ENCODE results near the gene WASF2.

Gene WASF2

GRCh38 chr1:27358928-27359313 is 131.0 kb downstream of the WASF2 start:
- H3K9ac ChIP-seq (ENCODE audit: low read depth, low read length) = no peak overlapping the region
- H2AFZ ChIP-seq (ENCODE audit: low read depth, low read length) = no peak overlapping the region
- ATAC-seq (ENCODE audit: insufficient read depth, low read depth) = no peak
- H3K9me3 ChIP-seq (ENCODE audit: insufficient read depth, low read length, severe bottlenecking) = no peaks in the 10 kb centered on the region
- H3K4me1 ChIP-seq (ENCODE audit: insufficient read depth, low read length) = peaks cover 14% of the 10 kb centered on the region
- no peak overlapping the region for H3K27ac ChIP-seq (ENCODE audit: low read length)
- H4K20me1 ChIP-seq (ENCODE audit: insufficient read depth, low read length) = no peaks in the 10 kb centered on the region
- TF ChIP-seq CTCF (IDR thresholded peaks at IDR 0.05; ENCODE audit: borderline replicate concordance, extremely low read depth, low read length, poor library complexity, severe bottlenecking) (no peak), EZH2 (IDR thresholded peaks at IDR 0.05; ENCODE audit: borderline replicate concordance, low read depth, low read length, severe bottlenecking) (no peak)
- no peak overlapping the region for H3K4me3 ChIP-seq (ENCODE audit: low read depth in 1 of 2, low read length in 2 of 2)
- no peaks in the 10 kb centered on the region for H3K27me3 ChIP-seq (ENCODE audit: insufficient read depth, low read length, poor library complexity)
- H3K79me2 ChIP-seq (ENCODE audit: insufficient read depth, low read length) = no peaks in the 10 kb centered on the region
- H3K36me3 ChIP-seq (ENCODE audit: insufficient read depth, low read length) = no peaks in the 10 kb centered on the region
- no peak for DNase-seq
- no peak overlapping the region for H3K4me2 ChIP-seq (ENCODE audit: insufficient read depth, low read length)

- DNase-seq (no peak), ATAC-seq (ENCODE audit: insufficient read depth, low read depth) (no peak)
- Histone ChIP-seq H3K79me2 (ENCODE audit: insufficient read depth, low read length) (no peaks in the 10 kb centered on the region), H3K9ac (ENCODE audit: low read depth, low read length) (no peak overlapping the region; the same call in 1 of the 2 replicates), H3K4me3 (ENCODE audit: low read depth in 1 of 2, low read length in 2 of 2) (no peak overlapping the region), H3K27ac (ENCODE audit: low read length) (no peak overlapping the region), H4K20me1 (ENCODE audit: insufficient read depth, low read length) (no peaks in the 10 kb centered on the region), H3K9me3 (ENCODE audit: insufficient read depth, low read length, severe bottlenecking) (no peaks in the 10 kb centered on the region), H2AFZ (ENCODE audit: low read depth, low read length) (no peak overlapping the region), H3K4me2 (ENCODE audit: insufficient read depth, low read length) (peak overlapping the region; percentile 60), H3K27me3 (ENCODE audit: insufficient read depth, low read length, poor library complexity) (no peaks in the 10 kb centered on the region), H3K36me3 (ENCODE audit: insufficient read depth, low read length) (no peaks in the 10 kb centered on the region), H3K4me1 (ENCODE audit: insufficient read depth, low read length) (peaks cover 14% of the 10 kb centered on the region)
- TF ChIP-seq CTCF (IDR thresholded peaks at IDR 0.05; ENCODE audit: borderline replicate concordance, extremely low read depth, low read length, poor library complexity, severe bottlenecking) = no peak
- no peak for TF ChIP-seq EZH2 (IDR thresholded peaks at IDR 0.05; ENCODE audit: borderline replicate concordance, low read depth, low read length, severe bottlenecking)
Measured at GRCh38 chr1:27358038-27358927, 131.7 kb downstream of the WASF2 start.

- H3K4me1 ChIP-seq (ENCODE audit: insufficient read depth, low read length) = peaks cover 14% of the 10 kb centered on the region
- peak overlapping the region in 1 of 2 experiments; percentile 43; a peak in 2 of 4 replicates for H3K4me3 ChIP-seq (ENCODE audit: low read depth in 1 of 2, low read length in 2 of 2)
- ATAC-seq (ENCODE audit: insufficient read depth, low read depth) (peak; percentile 87), DNase-seq (peak; percentile 85)
- no peaks in the 10 kb centered on the region for H3K36me3 ChIP-seq (ENCODE audit: insufficient read depth, low read length)
- no peaks in the 10 kb centered on the region for H3K27me3 ChIP-seq (ENCODE audit: insufficient read depth, low read length, poor library complexity)
- peak overlapping the region; percentile 46 for H3K9ac ChIP-seq (ENCODE audit: low read depth, low read length)
- H4K20me1 ChIP-seq (ENCODE audit: insufficient read depth, low read length) = no peaks in the 10 kb centered on the region
- H3K4me2 ChIP-seq (ENCODE audit: insufficient read depth, low read length) = peak overlapping the region; percentile 60
- TF ChIP-seq EZH2 (IDR thresholded peaks at IDR 0.05; ENCODE audit: borderline replicate concordance, low read depth, low read length, severe bottlenecking) (no peak), CTCF (IDR thresholded peaks at IDR 0.05; ENCODE audit: borderline replicate concordance, extremely low read depth, low read length, poor library complexity, severe bottlenecking) (peak; percentile 95)
- no peaks in the 10 kb centered on the region for H3K79me2 ChIP-seq (ENCODE audit: insufficient read depth, low read length)
- H2AFZ ChIP-seq (ENCODE audit: low read depth, low read length) = peak overlapping the region; percentile 46
- peak overlapping the region; percentile 3; the same call in 1 of the 2 replicates for H3K27ac ChIP-seq (ENCODE audit: low read length)
- H3K9me3 ChIP-seq (ENCODE audit: insufficient read depth, low read length, severe bottlenecking) = no peaks in the 10 kb centered on the region
Measured at GRCh38 chr1:27357281-27358037, 132.5 kb downstream of the WASF2 start.

Data from DND-41 (cell line).